ENCODE results near the gene MPHOSPH6.

MPHOSPH6 gene

DNA sequence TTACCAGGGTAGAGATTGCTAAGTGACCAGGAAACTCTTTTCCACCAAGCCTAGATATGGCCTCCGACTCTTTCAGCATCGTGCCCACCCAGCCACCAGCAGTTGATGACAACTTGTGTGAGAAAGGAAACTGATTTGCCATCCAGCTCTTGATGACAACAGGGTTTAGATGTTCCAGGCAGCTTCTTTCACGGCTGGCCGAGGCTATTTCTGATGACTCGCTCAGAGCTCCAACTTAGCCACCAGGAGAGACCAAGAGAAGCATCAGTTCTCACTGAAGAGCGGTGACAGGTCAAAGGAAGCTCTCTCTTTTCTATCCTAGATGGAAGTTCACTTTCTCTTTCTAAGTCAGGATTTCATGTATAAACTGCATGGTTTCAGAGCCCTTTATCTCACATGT lies 61.2 kb downstream of the MPHOSPH6 start:
- no peak for DNase-seq (ENCODE audit: low spot score)
- Histone ChIP-seq H3K4me3 (no peak overlapping the region), H3K27ac (no peak overlapping the region)
- TF ChIP-seq, protein P1, sequence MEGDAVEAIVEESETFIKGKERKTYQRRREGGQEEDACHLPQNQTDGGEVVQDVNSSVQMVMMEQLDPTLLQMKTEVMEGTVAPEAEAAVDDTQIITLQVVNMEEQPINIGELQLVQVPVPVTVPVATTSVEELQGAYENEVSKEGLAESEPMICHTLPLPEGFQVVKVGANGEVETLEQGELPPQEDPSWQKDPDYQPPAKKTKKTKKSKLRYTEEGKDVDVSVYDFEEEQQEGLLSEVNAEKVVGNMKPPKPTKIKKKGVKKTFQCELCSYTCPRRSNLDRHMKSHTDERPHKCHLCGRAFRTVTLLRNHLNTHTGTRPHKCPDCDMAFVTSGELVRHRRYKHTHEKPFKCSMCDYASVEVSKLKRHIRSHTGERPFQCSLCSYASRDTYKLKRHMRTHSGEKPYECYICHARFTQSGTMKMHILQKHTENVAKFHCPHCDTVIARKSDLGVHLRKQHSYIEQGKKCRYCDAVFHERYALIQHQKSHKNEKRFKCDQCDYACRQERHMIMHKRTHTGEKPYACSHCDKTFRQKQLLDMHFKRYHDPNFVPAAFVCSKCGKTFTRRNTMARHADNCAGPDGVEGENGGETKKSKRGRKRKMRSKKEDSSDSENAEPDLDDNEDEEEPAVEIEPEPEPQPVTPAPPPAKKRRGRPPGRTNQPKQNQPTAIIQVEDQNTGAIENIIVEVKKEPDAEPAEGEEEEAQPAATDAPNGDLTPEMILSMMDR (IDR thresholded peaks at IDR 0.05), result no peak

DNA sequence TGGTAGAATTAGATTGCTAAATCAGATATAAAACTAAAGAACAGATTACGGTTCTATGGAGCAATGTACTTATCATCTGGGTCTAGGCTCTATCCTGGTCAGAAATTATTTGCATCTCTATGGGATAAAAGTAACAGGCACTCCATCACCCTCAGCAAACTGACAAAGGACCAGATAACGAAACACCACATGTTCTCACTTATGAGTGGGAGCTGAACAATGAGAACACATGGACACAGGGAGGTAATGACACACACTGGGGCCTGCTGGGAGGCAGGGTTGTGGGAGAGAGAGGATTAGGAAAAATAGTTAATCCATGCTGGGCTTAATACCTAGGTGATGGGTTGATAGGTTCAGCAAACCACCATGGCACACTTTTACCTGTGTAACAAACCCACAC lies 61.9 kb downstream of the MPHOSPH6 start:
- TF ChIP-seq, protein P1 (IDR thresholded peaks at IDR 0.05), result no peak
- Histone ChIP-seq H3K27ac (no peak overlapping the region), H3K4me3 (no peak overlapping the region)
- DNase-seq (ENCODE audit: low spot score), result no peak

DNA sequence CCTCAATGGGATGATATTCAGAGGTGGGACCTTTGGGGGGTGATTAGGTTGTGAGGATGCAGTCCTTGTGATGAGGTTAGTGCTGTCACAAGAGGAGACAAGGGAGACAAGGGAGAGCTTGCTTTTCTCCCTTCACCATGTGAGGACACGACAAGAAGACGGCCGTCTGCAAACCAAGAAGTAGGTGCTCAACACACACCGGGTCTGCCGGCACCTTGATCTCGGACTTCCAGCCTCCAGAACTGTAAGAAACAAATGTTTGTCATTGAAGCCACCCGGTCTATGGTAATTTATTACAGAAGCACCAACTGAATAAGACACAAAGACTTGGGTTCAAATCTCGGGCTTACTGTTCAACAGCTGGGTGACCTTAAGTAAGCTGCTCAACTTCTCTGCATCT lies 64.9 kb downstream of the MPHOSPH6 start:
- TF ChIP-seq, protein P1 (IDR thresholded peaks at IDR 0.05), result no peak
- Histone ChIP-seq H3K4me3 (no peak overlapping the region), H3K27ac (no peak overlapping the region)
- no peak for DNase-seq (ENCODE audit: low spot score)

Measured in coronary artery (tissue), 2 donors.